ENCODE results near the gene RBM18. TPM values are rescaled to one million over a fixed set of nuclear protein-coding genes. Genes with fewer than 3 reads are reported as not detected.

Gene RBM18
- total RNA-seq, 1 donor from 2014 or later = 29.1 TPM

DNA sequence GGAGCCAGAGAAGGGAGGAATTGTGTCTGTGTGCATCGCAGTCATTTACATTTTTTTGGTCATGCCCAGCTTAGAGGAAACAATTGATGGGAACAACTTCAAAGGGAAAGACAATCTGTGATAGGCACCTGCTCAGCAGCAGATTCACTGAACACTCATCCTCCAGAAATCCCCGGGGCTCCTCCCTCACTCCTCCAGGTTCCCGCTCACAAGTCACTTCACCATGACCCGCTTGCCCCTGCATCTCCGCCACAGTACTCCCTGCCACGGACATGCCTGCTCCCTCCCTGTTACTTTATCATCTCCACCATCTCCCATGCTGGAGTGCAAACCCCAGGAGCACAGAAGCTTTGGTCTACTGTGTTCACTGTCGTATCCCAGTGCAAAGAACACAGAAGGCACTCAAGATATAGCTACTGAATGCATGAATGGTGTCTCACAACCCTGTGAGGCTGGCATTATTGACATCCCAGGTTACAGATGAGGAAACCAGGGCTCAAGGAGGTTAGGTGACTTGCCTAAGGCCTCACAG is 52.1 kb downstream of the RBM18 start:
- Mint-ChIP-seq H3K9me3 (ENCODE audit: unreplicated experiment) (peaks cover 12% of the 10 kb centered on the region), H3K36me3 (ENCODE audit: low read depth, unreplicated experiment) (peaks cover 2% of the 10 kb centered on the region), H3K27ac (ENCODE audit: unreplicated experiment) (no peak overlapping the region), H3K4me1 (ENCODE audit: low read depth, unreplicated experiment) (peaks cover 2% of the 10 kb centered on the region), H3K27me3 (ENCODE audit: low read depth, unreplicated experiment) (peaks cover 75% of the 10 kb centered on the region), H3K4me3 (ENCODE audit: unreplicated experiment) (peak overlapping the region; percentile 65)
- no peak for DNase-seq (ENCODE audit: low read depth)
- Histone ChIP-seq H3K27me3 (ENCODE audit: insufficient read depth, low read length) (peaks cover 70% of the 10 kb centered on the region), H3K4me2 (ENCODE audit: low read length) (no peak overlapping the region), H4K20me1 (ENCODE audit: insufficient read depth, low read length) (no peaks in the 10 kb centered on the region), H3K9me3 (ENCODE audit: insufficient read depth, low read depth, low read length) (peaks cover 3% of the 10 kb centered on the region), H2AFZ (ENCODE audit: low read depth, low read length) (no peak overlapping the region), H3K79me2 (ENCODE audit: insufficient read depth, low read length) (no peaks in the 10 kb centered on the region), H3K4me1 (ENCODE audit: insufficient read depth, low read length) (no peaks in the 10 kb centered on the region), H3K4me3 (ENCODE audit: insufficient read depth, low read depth, low read length) (no peak overlapping the region), H3K27ac (ENCODE audit: low read depth, low read length) (no peak overlapping the region), H3K9ac (ENCODE audit: low read length) (no peak overlapping the region), H3K36me3 (ENCODE audit: insufficient read depth, low read length) (no peaks in the 10 kb centered on the region)
- TF ChIP-seq EZH2 (IDR thresholded peaks at IDR 0.05; ENCODE audit: insufficient read depth, low read length) (no peak), CTCF (IDR thresholded peaks at IDR 0.05; ENCODE audit: insufficient read depth, low read depth, low read length) (no peak)
- FAIRE-seq = no peak

- peaks cover 66% of the 10 kb centered on the region for H3K27me3 Mint-ChIP-seq (ENCODE audit: low read depth, unreplicated experiment)
- no peaks in the 10 kb centered on the region for H4K20me1 ChIP-seq (ENCODE audit: insufficient read depth, low read length)
- peaks cover 3% of the 10 kb centered on the region for H3K9me3 Mint-ChIP-seq (ENCODE audit: unreplicated experiment)
These were observed 55.2 kb downstream of the RBM18 start for GRCh38 chr9:122209451-122209850.

More at GRCh38 chr9:122209451-122209850, 55.2 kb downstream of the RBM18 start:
- Mint-ChIP-seq H3K4me3 (ENCODE audit: unreplicated experiment) (no peak overlapping the region), H3K36me3 (ENCODE audit: low read depth, unreplicated experiment) (peaks cover 2% of the 10 kb centered on the region), H3K27ac (ENCODE audit: unreplicated experiment) (no peak overlapping the region), H3K4me1 (ENCODE audit: low read depth, unreplicated experiment) (peaks cover 14% of the 10 kb centered on the region)
- no peak for DNase-seq (ENCODE audit: low read depth)
- H2AFZ ChIP-seq (ENCODE audit: low read depth, low read length) = no peak overlapping the region
- H3K9me3 ChIP-seq (ENCODE audit: insufficient read depth, low read depth, low read length) = peaks cover 3% of the 10 kb centered on the region
- H3K27ac ChIP-seq (ENCODE audit: low read depth, low read length) = no peak overlapping the region
- H3K27me3 ChIP-seq (ENCODE audit: insufficient read depth, low read length) = peaks cover 39% of the 10 kb centered on the region
- H3K9ac ChIP-seq (ENCODE audit: low read length) = no peak overlapping the region
- TF ChIP-seq CTCF (IDR thresholded peaks at IDR 0.05; ENCODE audit: insufficient read depth, low read depth, low read length) (no peak), EZH2 (IDR thresholded peaks at IDR 0.05; ENCODE audit: insufficient read depth, low read length) (no peak)
- no peak for FAIRE-seq
- H3K79me2 ChIP-seq (ENCODE audit: insufficient read depth, low read length) = no peaks in the 10 kb centered on the region
- peaks cover 7% of the 10 kb centered on the region for H3K4me1 ChIP-seq (ENCODE audit: insufficient read depth, low read length)
- H3K4me2 ChIP-seq (ENCODE audit: low read length) = no peak overlapping the region
- no peaks in the 10 kb centered on the region for H3K36me3 ChIP-seq (ENCODE audit: insufficient read depth, low read length)
- no peak overlapping the region for H3K4me3 ChIP-seq (ENCODE audit: insufficient read depth, low read depth, low read length)
